ENCODE data around the gene CCDC87.
"Not testable (repeated sequence)": the region's sequence is repeated elsewhere in the genome, so short reads cannot be mapped to it uniquely, and the experiment has no call there.

Gene CCDC87

GRCh38 chr11:66554602-66555001 lies 38.3 kb downstream of the CCDC87 start:
- no peak for DNase-seq (ENCODE audit: low spot score)

GRCh38 chr11:66550887-66551286 lies 42.0 kb downstream of the CCDC87 start:
- no peak for DNase-seq (ENCODE audit: low spot score)

- no peak for DNase-seq (ENCODE audit: low spot score)
Measured at GRCh38 chr11:66549696-66550095, 43.2 kb downstream of the CCDC87 start.

GRCh38 chr11:66548774-66549630 lies 43.9 kb downstream of the CCDC87 start:
- no peak for DNase-seq (ENCODE audit: low spot score)

DNA sequence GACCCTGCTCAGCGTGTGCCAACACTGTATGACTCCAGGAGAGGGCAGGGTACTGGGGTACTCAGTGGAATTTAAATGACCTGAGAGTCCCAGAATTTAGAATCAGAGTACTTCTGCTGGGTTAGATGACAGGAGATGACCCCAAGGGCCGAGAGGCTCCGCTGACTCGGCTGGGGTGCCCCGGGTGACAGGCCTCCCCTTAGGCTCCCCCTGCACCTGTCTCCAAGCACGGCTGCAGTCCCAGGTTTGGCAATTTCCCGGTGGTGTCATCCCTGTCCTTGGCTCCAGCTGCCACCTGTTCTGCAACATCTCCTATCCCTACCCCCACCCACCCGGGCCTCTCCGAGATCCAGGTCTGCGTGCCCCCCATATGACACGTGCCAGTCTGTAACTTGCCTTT lies 44.8 kb downstream of the CCDC87 start:
- DNase-seq (ENCODE audit: low spot score) = no peak

- DNase-seq (ENCODE audit: low spot score) = no peak
Measured at GRCh38 chr11:66547662-66548009, 45.2 kb downstream of the CCDC87 start.

DNA sequence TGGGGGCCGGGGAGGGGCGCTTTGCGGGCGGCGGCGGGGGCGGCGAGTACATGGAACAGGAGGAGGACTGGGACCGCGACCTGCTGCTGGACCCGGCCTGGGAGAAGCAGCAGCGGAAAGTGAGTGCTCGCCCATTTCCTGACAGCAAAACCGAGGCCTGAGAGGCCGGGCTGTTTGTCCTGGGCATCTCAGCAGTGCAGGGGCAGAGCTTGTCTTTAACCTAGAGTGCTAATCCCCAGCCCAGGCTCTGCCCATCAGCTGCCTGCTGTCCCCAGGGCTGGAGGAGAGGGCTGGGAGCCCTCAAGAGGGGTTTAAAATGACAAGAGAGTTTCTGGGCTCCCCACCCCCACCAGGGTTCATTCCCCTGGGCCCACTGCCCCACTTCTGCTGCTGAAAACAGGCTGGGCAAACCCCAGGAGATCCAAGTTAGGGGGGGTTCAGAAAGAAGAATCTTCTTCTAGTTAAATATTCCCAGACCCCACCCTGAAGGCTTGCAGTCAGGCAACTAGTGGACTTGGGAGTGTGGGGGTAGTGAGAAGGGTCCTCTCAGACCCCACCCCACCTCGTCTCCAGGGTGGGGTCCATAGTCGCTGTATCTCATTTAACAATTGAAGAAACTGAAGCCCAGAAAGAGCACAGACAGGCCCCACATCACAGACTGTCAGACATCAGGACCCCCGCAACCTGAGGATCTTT lies 45.7 kb downstream of the CCDC87 start:
- DNase-seq (ENCODE audit: low spot score) = no peak

GRCh38 chr11:66546368-66546965 lies 46.4 kb downstream of the CCDC87 start, which contains the start of gene ACTN3:
Gene ACTN3 (plus strand): TSS chr11:66546903. CDS start chr11:66546938, 35 bp downstream.
- no peak for DNase-seq (ENCODE audit: low spot score)

GRCh38 chr11:66545701-66546367 lies 47.0 kb downstream of the CCDC87 start, which contains the start of gene ZDHHC24:
Gene ZDHHC24 (minus strand): TSS chr11:66546048. CDS start chr11:66546003, 45 bp downstream.
- DNase-seq (ENCODE audit: low spot score) = peak; percentile 97

GRCh38 chr11:66544952-66545351 lies 47.9 kb downstream of the CCDC87 start:
- DNase-seq (ENCODE audit: low spot score) = not testable (repeated sequence)

DNA sequence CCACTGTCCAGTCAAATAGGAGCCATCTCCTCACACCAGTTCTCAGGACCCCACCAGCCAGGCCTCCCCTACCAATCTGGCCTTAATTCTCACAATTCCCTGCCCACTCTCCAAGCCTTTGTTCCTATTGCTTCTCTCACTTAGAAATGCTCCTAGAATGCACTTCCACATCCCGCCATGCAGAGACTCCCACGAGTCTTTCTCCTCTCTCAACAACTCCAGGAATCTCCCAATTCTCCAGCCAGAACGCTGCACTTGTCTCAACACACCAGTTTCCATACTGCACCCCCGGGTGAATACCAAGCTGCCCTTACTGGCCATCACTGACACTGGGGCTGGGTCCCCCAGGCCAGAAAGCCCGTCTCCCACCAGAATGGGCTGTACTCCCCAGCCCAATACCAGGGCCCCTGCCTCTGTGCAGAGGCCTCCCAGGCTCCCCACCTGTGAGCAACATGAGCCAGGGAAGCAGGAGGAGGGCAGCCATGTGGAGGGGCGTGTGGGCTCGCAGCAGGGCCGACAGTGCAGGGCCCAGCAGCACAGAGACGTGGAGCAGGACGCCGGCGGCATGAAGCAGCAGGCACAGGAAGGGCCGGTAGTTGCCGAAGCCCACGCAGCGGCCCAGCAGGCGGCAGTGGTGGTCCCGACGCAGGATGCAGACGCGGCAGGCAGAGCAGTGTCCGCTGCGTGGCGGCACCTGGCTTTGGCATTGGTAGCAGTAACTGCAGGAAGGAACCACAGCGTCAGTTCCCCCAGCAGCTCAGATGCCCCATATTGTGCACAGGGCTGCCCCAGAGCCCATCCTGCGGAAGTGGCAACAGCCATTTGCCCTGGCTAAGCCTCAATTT lies 49.4 kb downstream of the CCDC87 start:
- DNase-seq (ENCODE audit: low spot score) = no peak

DNA sequence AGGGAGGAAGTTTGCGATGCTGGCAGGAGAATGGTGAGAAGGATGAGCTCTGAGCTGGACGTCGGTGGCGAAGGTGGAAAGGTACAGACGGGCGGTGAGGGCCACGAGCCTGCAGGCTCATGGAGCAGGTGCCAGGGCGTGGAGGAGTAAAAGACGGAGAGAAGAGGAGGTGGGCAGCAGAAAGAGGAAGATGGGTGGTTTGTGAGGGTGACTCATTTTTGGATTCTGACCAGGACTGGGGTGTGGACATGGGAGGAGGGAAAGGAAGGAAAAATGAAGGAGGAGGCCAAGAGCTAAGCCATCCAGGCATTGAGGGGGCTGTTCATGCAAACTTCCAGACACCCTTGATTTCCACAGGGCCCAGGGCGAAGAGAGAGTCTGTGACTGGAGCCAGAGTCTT lies 50.5 kb downstream of the CCDC87 start:
- no peak for DNase-seq (ENCODE audit: low spot score)

DNA sequence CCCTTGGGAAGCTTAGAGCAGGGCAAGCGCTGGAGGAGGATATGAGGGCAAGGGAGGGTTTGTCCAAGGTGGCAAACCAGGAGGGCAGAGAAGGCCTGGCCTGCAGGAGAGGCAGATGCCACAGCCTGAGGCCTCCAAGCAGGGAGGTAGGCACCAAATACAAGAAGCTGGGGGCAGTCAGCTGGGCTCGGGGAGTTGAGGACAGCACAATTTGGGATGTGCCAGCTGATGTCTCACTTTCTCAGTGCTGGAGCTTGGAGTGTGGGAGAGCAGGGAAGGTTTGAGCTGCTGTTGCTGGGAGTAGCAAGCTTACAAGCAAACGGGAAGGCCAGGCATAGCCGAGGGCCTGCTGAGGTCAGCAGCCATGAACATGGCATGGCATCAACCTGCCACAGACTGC lies 51.0 kb downstream of the CCDC87 start:
- DNase-seq (ENCODE audit: low spot score) = no peak

GRCh38 chr11:66540598-66540997 lies 52.3 kb downstream of the CCDC87 start:
- not testable (repeated sequence) for DNase-seq (ENCODE audit: low spot score)
